NB4 (cell line): ENCODE data around the gene DLX2.

Source experiments
- CTCF ChIP-seq: IDR thresholded peaks from one replicate; pipeline ENCODE4 v1.5.1; 2012; ENCODE audit warnings: low read depth, low read length
- MAX ChIP-seq: IDR thresholded peaks from 2 replicates; pipeline ENCODE4 v1.6.1; 2011; ENCODE audit warnings: low read depth, low read length
- POLR2A ChIP-seq: IDR thresholded peaks from 2 replicates; pipeline ENCODE4 v1.6.1; 2011; ENCODE audit warnings: mild to moderate bottlenecking; ENCODE audit not compliant: insufficient read length; ENCODE audit errors: extremely low read depth

GRCh38 chr2:172100080-172100934, 2.4 kb downstream of the DLX2 start:
- TF ChIP-seq POLR2A (no peak), MAX (no peak), CTCF (no peak)
